Measurements from ENCODE around the gene SLC39A12. TPM values are rescaled to one million over a fixed set of nuclear protein-coding genes. Genes with fewer than 3 reads are reported as not detected.

Gene SLC39A12
- polyA plus RNA-seq, 1 of the 3 experiments (the other 2 are of a cell fraction) = not detected

Other genes with a start within 250 kb of the SLC39A12 start
- 0.02 TPM in 1 of 2 replicates, not detected in the other for gene TMEM236, start 199.7 kb upstream of the SLC39A12 start, polyA plus RNA-seq (2012; rRNA removed)
- gene MRC1, start 142.6 kb upstream of the SLC39A12 start, polyA plus RNA-seq (2012; rRNA removed) = not detected in 2 replicates
- 0.74 and 0.75 TPM in 2 replicates for gene CACNB2, start 188.5 kb downstream of the SLC39A12 start, polyA plus RNA-seq (2012; rRNA removed)

Measured in SK-N-SH (cell line).